GM13977 (cell line): ENCODE measurements around the gene BAG3.

Experiments
- DNase-seq: peaks from one replicate; pipeline ENCODE4 v3.0.0; 2012; ENCODE audit warnings: low spot score
- in situ Hi-C: fragments of 300-500 bp; cut with MboI; formaldehyde crosslinking; loops from one replicate; pipeline ENCODE4 v1.12.0; 2022; ENCODE audit warnings: low sequenced_read_pairs, low pct_unique_long_range_greater_than_20kb, mixed read lengths, inconsistent platforms; ENCODE audit not compliant: unreplicated experiment
- TF ChIP-seq, protein P1 (sequence below): IDR thresholded peaks from 2 replicates; pipeline ENCODE4 v1.5.1; 2012; ENCODE audit warnings: mild to moderate bottlenecking, control low read depth; ENCODE audit not compliant: insufficient read depth; ENCODE audit errors: extremely low read depth, missing control alignments

BAG3 gene

GRCh38 chr10:119688033-119688508 lies 36.9 kb downstream of the BAG3 start:
- peak; percentile 18 for DNase-seq
- in situ Hi-C loops = loop anchor here (10.0 kb wide), 1 partner anchor 167 kb away; no protein-coding TSS in a partner anchor
- TF ChIP-seq, protein P1, sequence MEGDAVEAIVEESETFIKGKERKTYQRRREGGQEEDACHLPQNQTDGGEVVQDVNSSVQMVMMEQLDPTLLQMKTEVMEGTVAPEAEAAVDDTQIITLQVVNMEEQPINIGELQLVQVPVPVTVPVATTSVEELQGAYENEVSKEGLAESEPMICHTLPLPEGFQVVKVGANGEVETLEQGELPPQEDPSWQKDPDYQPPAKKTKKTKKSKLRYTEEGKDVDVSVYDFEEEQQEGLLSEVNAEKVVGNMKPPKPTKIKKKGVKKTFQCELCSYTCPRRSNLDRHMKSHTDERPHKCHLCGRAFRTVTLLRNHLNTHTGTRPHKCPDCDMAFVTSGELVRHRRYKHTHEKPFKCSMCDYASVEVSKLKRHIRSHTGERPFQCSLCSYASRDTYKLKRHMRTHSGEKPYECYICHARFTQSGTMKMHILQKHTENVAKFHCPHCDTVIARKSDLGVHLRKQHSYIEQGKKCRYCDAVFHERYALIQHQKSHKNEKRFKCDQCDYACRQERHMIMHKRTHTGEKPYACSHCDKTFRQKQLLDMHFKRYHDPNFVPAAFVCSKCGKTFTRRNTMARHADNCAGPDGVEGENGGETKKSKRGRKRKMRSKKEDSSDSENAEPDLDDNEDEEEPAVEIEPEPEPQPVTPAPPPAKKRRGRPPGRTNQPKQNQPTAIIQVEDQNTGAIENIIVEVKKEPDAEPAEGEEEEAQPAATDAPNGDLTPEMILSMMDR = peak; percentile 54

DNA sequence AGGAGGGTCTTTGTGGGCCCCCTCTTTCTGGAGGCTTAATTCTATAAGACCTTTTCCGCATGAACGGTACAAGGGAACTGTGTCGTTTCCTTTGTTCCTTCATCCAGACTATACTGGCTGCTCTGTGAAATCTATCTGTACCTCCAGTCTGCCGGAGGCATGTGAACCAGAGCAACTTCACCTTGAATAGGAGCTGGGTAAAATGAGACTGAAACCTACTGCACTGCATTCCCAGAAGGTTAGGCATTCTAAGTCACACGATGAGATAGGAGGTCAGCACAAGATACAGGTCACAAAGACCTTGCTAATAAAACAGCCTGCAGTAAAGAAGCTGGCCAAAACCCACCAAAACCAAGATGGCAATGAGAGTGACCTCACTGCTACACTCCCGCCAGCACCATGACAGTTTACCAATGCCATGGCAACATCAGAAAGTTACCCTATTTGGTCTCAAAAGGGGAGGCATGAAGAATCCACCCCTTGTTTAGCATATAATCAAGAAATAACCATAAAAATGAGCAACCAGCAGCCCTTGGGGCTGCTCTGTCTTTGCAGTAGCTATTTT lies 37.9 kb downstream of the BAG3 start:
- in situ Hi-C loops = loop anchor here (10.0 kb wide), 1 partner anchor 166 kb away; no protein-coding TSS in a partner anchor
- TF ChIP-seq, protein P1 = no peak
- DNase-seq = no peak

GRCh38 chr10:119691726-119692125 lies 40.5 kb downstream of the BAG3 start:
- in situ Hi-C loops = no loop called here
- TF ChIP-seq, protein P1 = no peak
- no peak for DNase-seq

DNA sequence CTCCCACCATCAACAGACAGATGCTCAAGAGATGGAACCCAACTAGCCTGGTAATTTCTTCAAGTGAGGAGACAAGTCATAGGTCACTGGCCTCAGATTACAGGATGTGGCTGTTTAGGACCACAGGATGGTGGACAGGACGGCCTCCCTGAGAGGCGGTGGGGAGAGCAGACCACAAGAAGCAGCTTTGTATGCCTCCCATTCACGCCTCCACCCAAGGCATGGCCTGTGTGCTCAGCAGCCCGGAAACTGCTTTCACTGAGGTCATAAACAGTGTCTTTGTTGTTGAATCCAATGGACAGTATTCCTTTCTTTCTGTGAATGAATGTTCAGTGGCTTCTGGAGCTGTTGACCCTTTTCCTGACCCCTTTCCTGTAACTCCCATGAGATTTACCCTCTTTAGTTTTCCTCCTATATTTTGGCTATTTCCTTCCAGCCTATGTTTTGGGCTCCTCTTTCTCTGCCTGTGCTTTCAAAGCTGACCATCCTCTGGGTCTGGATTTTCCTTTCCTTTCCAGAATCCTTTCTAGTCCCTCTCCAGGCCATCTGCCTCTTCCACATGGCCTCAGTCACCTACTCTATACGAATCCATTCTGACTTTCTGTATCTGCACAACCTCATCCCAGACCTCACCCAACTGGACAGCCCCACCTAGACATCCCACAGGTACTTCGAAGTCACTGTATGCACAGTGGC lies 42.2 kb downstream of the BAG3 start:
- in situ Hi-C loops = no loop called here
- peak; percentile 63 for DNase-seq
- TF ChIP-seq, protein P1 = no peak

DNA sequence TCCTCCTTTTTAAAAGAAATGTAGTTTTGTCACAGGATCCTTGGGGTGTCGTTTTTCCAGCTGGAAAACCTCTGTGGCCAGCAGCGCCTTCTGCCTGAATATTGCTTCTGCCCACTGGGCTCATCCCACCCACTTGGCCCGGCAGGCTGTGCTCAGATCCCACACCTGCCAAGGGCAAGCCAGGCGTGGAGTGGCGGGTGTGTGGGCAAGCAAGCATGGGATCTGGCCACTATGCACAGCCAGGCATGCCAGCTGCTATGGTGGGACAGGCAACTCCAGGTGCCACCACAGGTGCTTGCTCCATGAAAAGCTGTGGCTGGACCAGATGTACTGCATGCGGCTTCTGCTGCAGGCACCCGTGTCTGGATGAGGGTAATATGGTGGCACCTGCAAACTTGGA lies 43.4 kb downstream of the BAG3 start:
- no peak for DNase-seq
- in situ Hi-C loops = no loop called here
- TF ChIP-seq, protein P1 = no peak

DNA sequence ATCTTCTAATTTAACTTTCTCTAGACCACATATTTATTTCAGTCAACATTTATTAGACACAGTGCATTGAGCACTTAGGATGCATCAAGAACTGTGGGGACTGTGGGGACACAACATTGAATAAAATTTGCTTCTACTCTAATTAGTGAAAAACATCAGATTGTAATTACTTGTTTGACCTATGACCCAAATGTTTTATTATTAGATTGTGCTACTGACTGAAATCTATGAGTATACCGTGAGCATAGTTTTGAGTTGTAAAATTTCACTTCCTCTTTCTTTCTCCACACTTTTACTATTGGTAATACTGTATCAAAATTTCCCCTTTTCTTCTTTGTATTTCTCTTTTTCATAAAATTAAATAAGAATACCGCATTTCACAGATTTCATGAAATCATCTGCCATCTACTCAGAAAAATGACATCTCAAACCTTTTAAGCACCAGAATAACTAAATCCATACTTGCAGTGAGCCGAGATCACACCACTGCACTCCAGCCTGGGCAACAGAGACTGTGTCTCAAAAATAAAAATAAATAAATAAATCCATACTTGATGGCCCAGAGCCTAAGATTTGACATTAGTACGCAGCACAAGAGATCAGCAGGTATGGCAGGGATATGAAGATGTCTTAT lies 49.3 kb downstream of the BAG3 start:
- peak; percentile 54 for DNase-seq
- TF ChIP-seq, protein P1 = no peak
- in situ Hi-C loops = no loop called here
